HG02798 (cell line): ENCODE data around the gene ARRB1.
A peak's percentile ranks its signal among the peaks of the same experiment; 100 is the strongest.
"Not testable (repeated sequence)": the region's sequence is repeated elsewhere in the genome, so short reads cannot be mapped to it uniquely, and the experiment has no call there.

Experiments
- ATAC-seq: cut with Tn5 transposase; IDR thresholded peaks from one replicate; pipeline ENCODE4 v1.9.1; 2021; ENCODE audit warnings: mild to moderate bottlenecking; ENCODE audit not compliant: unreplicated experiment, poor library complexity

Gene ARRB1

DNA sequence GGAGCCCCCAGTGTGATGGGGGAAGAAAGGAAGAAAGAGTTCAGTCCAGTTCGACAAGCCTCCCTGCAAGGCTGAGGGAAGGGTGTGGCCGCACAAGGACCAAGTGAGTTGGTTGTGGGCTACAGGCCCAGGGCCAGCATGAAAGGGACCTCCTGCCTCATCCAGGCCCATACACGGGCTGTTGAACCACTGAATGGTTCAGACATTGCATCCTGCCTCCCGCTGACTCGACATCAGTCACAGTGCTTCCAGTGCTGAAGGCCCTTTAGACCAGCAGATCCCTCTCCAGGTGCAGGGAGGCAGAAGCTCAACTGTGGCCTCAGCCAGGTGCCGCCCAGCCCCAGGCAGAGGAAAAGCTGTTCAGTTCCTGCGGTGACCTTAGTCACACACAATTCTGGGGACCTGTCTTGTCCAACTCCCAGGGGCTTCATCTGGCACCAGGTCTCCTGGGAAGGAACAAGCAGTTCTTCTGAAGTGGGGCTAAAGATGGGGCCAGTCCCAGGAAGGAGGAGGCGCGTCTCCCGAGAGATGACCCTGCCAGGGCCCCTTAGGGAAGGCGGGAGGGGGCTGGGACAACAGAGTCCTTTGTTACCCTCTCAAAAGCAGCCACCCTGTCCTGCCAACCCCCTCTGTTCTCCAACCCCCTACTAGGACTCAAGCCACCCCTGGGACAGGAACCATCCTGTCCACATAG, 6.6 kb downstream of the ARRB1 start:
- no peak for ATAC-seq

DNA sequence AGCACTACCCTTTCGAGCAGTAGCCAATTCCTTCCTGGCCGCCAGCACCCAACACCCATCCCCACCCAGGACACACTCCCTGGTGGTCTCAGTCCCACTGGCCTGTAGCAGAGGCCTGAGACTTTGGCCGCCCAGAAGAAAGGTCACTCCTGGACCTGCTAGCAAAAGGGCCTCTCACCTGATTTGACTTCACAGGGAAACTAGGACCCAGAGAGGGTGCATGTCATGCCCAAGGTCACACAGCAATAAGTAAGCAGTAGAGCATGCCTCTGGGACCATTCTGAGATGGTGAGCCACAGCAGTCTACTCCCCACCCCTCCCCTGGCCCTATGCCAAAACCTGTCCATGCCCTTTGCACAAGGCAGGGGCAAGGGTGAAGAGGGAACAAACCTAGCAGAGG, 7.3 kb downstream of the ARRB1 start:
- ATAC-seq: no peak

- ATAC-seq: no peak
These were observed 8.2 kb downstream of the ARRB1 start for GRCh38 chr11:75342966-75343870.

DNA sequence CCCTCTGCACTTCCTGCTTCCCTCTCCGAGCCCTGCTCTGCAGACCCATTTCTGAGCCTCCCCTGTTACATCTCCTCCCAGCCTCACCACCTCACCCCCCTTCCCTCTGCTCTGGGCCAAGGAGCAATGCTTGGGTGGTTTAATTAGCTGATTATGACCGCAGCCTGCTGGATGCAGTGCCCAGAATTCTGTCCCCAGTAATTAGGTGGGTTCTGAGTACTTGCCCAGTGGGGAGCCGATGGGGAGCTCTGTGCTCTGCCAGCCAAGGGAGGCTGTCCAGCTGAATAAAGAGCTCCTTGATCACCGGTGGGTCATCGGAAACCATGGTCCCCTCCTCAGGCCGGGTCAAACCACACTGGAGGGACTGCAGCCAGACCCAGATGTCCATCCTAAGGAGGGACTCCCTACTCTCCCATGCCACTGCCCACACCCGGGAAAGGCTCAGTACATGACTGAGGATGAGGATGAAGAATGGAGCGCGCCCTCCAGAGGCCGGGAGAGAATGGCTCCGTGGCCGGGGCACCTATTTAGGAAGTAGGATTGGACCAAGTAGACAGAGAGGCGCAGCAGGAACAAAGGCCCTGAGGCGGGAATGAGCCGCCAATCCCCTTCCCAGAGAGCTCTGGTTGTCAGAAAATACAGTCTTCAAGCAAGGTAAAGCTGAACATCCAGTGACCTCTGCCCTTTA, 9.1 kb downstream of the ARRB1 start:
- no peak for ATAC-seq

- no peak for ATAC-seq
These were observed 9.8 kb downstream of the ARRB1 start for GRCh38 chr11:75341612-75342011.

DNA sequence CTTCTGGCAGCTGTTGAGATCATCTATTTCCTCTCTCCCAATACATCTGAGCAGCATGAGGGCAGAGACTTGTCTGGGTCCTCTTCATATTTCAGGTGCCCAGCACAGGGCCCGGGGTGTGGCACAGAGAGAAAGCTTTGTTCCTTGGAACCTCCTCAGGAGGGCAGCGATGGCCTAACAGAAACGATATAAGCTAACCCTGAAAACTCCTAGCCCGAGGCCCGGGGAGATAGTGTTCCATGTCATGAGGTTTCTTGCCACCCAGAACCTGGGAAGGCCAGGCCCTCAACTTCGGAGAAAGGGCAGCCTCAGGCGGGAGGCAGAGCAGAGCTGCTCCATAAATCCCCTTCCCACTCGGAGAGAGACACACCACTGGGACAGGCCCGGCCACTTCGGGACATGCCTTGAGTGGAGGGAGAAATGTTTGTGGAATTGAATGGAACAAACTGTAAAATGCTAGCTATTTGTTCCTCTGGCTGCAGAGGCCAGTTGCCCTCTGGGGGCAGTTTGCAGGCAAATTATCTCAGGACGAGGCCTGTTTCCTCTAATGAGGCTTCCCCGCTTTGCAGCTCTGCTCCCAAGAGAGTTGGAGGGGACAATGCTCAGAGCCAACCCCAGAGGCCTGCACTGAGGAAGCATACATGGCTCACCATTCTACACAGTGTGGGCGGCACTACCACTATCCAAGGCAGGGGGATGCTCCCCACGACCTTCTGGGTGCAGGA, 11.6 kb downstream of the ARRB1 start:
- no peak for ATAC-seq

DNA sequence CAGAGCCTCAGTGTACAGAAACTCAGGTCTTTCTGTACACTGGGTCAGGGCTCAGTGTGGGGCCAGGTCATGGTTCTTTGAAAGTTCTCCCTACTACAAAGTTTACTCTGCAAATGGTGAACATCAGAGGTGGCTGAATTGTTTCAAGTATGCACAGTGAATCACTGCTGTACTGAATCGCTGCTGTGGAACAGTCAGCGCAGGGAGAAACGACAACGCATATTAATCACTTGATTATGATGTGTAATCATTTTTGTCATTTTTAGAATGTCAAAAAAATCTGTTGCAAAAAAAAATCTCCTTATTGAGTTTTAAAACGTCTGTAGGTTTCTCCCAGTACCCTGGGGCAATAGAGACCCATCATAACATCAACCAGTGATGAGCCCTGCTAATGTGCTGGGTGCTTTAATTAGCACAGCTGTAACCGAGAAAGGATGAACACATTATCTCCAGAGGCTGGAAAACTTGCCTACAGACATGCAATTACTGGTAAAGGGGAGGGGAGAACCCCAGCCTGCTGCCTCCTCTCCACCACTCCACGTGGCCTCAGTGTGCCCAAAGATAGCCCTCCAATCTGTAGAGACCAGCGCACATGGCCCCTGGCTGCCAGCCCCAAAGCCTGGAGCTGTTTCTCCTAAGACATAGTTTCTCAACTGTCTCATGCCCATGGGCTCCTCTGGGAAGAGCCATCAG, 12.8 kb downstream of the ARRB1 start:
- no peak for ATAC-seq

GRCh38 chr11:75337195-75337654, 14.2 kb downstream of the ARRB1 start:
- no peak for ATAC-seq

DNA sequence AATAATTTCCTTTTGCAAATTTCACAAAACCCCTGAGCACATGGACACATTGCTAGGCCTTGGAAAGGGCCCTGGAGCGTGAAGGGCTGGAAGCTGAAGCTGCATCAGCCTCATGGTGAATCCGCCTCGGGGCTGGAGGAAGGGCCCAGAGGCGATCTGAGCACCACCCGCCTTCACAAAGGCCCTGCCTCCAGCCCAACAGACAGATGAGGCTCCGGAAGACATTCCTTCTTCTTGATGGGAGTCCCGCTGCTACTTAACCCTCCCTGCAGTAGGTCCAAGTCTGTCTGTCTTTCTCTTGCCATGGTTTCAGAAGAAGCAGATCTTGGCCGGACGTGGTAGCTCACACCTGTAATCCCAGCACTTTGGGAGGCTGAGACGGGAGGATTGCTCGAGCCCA, 16.5 kb downstream of the ARRB1 start:
- ATAC-seq: no peak

DNA sequence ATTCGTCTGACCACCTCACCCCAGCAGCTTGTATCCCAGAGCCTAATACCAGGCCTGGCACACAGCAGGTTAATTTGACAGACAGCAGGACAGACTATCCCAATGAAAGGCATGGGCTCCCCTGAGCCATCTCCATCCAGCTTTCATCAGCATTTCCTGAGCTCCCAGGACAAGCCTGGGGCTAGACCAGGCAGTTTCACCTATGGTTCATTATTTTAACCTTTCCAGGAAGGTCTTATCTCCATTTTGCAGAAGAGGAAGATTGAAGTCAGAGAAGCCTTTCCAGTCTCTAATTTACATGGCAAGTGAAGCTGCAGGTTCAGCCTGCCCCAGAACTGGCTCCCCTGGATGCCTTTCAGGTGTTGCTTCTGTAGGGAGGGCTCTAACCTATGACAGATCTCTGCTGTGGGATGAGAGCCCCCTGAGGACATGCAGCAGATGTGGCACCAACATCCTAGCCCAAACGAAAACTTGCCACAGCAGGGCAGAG, 17.0 kb downstream of the ARRB1 start:
- no peak for ATAC-seq

DNA sequence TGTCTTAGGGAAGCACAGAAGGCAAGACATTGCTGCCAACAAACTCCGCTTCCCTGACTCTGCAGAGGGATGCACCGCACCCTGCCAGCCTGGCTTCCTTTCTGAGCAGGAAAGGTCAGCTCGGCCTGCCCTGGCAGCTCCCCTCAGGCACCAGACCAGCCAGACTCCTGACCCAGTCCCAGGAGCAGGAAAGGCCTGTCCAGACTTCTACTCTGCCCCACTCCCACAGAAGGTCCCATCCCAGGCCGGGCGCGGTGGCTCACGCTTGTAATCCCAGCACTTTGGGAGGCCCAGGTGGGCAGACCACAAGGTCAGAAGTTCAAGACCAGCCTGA, 17.7 kb downstream of the ARRB1 start:
- ATAC-seq: no peak

DNA sequence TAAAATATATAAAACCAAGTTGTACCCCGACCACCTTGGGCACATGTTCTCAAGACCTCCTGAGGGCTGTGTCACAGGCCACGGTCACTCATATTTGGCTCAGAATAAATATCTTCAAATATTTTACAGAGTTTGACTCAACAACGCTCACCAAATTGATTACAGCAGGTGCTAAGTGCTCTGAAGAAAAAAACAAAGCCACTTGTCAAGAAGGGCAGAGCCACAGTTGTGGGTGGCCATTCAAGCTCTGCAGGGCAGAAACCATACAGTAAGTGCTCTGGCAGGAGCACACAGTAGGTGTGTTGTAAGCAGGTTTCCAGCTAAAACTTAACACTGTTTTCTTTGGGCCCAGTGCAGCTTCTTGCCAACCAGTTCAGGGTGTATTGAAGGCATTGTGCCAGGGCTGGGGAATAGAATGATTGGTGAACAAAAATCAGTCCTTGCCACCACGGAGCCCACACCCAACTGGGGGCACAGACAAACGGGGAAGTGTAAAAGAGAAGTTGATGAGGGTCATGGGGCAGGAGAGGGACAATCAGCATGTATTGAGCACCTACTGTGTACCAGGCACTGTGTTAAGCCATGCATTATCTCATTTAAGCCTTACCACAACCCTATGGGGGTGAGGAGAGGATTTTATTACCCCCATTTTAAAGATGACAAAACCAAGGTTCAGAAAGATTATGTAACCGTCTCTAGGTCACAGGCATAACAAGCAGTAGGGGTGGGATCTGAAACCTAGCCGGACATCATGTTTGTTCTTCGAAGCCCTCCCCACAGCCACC, 18.2 kb downstream of the ARRB1 start:
- no peak for ATAC-seq

DNA sequence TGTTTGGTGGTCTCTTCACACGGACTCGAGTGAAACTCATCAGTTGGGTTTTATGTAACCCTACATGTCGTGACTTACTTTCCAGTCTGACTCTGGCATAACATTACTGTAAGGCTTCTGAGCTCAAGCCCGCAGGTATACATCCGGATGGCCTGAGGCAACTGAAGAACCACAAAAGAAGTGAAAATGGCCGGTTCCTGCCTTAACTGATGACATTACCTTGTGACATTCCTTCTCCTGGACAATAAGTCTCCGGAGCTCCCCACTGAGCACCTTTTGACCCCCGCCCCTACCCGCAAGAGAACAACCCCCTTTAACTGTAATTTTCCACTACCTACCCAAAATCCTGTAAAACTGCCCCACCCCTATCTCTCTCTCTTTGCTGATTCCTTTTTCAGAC, 19.7 kb downstream of the ARRB1 start:
- not testable (repeated sequence) for ATAC-seq

DNA sequence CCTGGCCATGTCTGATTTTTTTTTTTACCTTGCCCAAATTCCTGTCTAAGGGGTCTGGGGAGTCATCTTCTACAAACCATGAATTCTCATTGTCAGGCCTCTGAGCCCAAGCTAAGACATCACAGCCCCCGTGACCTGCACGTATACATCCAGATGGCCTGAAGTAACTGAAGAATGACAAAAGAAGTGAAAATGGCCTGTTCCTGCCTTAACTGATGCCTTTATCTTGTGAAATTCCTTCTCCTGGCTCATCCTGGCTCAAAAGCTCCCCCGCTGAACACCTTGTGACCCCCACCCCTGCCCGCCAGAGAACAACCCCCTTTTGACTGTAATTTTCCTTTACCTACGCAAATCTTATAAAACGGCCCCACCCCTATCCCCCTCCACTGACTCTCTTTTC, 20.2 kb downstream of the ARRB1 start:
- ATAC-seq: not testable (repeated sequence)

DNA sequence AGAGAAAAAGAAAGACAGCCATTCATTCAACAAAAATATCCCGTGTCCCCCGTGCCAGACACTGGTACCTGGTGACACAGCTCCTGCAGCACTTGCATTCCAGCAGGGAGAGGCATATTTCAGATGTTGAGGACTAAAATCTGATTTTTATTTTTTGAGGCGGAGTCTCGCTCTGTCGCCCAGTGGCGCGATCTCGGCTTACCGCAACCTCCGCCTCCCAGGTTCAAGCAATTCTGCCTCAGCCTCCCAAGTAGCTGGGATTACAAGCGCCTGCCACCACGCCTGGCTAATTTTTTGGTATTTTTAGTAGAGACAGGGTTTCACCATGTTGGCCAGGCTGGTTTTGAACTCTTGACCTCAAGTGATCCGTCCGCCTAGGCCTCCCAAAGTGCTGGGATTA, 20.6 kb downstream of the ARRB1 start:
- not testable (repeated sequence) for ATAC-seq

DNA sequence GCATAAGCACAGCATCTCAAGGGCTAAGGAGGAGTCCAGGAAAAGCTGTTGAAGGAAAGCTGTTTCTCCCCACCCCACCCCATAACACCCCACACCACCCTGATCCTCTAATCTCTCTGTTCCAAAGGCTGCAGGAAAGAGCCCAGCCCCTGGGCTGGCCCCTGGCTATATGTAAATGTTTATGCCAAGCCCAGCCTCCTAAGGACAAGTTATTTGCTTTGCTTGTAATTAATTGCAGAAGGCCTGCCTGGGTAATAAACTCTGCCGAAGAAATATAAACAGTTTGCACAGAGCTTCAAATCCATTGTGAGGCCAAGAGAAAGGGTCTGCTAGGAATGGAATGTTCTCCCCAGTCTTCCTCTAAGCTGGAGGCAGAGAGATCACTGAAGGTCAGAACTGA, 21.2 kb downstream of the ARRB1 start:
- no peak for ATAC-seq

DNA sequence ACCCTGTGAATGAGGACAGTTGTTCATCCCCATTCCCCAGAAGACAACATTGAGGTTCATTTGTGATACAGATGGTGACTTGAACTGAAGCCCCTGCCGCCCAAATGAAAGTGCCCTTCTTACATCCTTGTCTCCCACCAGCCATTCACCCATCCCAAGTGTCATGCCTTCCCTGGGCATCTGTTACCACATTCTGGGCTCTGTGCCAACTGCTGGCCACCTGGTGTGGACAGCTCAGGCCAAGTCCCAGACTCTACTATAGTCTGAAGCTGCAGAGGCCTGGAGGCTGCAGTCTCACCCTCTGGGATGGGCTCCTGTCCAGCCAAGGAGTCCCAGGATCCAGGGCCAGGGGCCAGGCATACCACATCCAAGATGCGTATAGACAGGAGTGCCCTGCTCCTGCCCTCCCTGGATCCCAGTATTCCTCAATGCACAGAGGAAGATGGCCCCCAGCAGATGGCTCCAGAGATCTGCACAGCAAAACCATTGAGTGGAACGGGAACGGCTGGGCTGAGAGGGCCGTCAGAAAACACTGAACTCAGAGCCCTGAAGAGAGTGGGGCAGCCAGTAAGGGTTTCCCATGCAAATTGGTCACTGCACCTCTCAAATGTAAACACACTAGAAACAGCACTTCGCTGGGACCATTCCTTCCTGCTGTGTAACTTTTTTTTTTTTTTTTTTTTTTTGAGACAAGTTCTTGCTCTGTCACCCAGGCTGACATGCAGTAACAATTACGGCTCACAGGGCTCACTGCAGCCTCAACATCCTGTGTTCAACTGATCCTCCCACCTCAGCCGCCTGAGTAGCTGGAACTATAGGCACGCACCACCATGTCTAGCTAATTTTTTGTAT, 22.8 kb downstream of the ARRB1 start:
- no peak for ATAC-seq

DNA sequence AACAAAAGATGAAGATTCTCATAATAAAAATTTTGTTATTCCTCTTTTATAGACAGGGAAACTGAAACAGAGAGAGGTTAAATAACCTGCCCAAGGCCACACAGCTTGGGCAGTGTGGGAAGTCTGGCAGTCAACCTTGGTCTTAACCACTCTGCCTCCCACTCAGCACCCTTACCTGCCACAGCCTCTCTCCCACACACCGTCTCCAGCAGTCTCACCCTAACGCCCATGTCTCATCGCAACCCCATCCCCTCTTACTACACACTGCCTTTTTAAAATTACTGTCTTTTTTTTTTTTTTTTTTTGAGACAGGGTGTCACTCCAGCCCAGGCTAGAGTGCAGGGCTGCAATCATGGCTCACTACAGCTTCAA, 25.0 kb downstream of the ARRB1 start:
- peak; percentile 32 for ATAC-seq
